Measurements from ENCODE around the gene CCDC186. TPM values are rescaled to one million over a fixed set of nuclear protein-coding genes. Genes with fewer than 3 reads are reported as not detected.

CCDC186 gene
- total and polyA plus RNA-seq, 2 of the 13 experiments (the other 11 are each of a cell fraction or from before 2014, with no cell fraction given) = 4.2 to 11.8 TPM

- H3K4me3 ChIP-seq (replicated peaks in 1 of 3; ENCODE audit: insufficient read depth in 1 of 3, low read depth in 2 of 3, low read length in 3 of 3) = no peak overlapping the region
- no peak overlapping the region for H3K27ac ChIP-seq (ENCODE audit: extremely low read length, insufficient read depth, low read length)
- DNase-seq (ENCODE audit: low spot score) = no peak
- WGBS (ENCODE audit: low lambda C conversion rate) = 57% methylated on average over 8 of the region's 8 CpGs
- no peaks in the 10 kb centered on the region for H4K20me1 ChIP-seq (ENCODE audit: insufficient read depth, low read length)
- H3K9ac ChIP-seq (ENCODE audit: insufficient read depth, low read depth, low read length) = no peak overlapping the region
- no TSS peak for BruUV-seq (replicated peaks)
- no peak for ATAC-seq
- no peaks in the 10 kb centered on the region for H3K4me1 ChIP-seq (ENCODE audit: insufficient read depth, low read length)
- no peak for FAIRE-seq
- peaks cover 0 to 4% of the 10 kb centered on the region in 2 experiments; a peak in 1 of 5 replicates for H3K27me3 ChIP-seq (ENCODE audit: control insufficient read depth in 1 of 2, insufficient read depth in 2 of 2, low read length in 2 of 2)
- no peaks in the 10 kb centered on the region for H3K36me3 ChIP-seq (replicated peaks in 1 of 2; ENCODE audit: control insufficient read depth in 1 of 2, insufficient read depth in 2 of 2, low read length in 2 of 2)
- H2AFZ ChIP-seq (ENCODE audit: low read length) = no peak overlapping the region
- ChIA-PET POLR2A (no interaction called here), CTCF (ENCODE audit: low intra/inter-chr PET ratio, low total read pairs) (no interaction called here)
- no peaks in the 10 kb centered on the region for H3K9me3 ChIP-seq (ENCODE audit: low read length)
- no peak for TF ChIP-seq ZNF597 (CRISPR knock-in tag; IDR thresholded peaks at IDR 0.05)
- no peak for TF ChIP-seq TBP (CRISPR knock-in tag; IDR thresholded peaks at IDR 0.05)
- no peak for TF ChIP-seq SAP130 (CRISPR knock-in tag; IDR thresholded peaks at IDR 0.05; ENCODE audit: low read depth)
- TF ChIP-seq, protein P1, sequence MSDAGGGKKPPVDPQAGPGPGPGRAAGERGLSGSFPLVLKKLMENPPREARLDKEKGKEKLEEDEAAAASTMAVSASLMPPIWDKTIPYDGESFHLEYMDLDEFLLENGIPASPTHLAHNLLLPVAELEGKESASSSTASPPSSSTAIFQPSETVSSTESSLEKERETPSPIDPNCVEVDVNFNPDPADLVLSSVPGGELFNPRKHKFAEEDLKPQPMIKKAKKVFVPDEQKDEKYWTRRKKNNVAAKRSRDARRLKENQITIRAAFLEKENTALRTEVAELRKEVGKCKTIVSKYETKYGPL (CRISPR knock-in tag; IDR thresholded peaks at IDR 0.05) = no peak
- TF ChIP-seq MTF2 (CRISPR knock-in tag; IDR thresholded peaks at IDR 0.05; ENCODE audit: borderline replicate concordance) = no peak
- TF ChIP-seq, protein P2, sequence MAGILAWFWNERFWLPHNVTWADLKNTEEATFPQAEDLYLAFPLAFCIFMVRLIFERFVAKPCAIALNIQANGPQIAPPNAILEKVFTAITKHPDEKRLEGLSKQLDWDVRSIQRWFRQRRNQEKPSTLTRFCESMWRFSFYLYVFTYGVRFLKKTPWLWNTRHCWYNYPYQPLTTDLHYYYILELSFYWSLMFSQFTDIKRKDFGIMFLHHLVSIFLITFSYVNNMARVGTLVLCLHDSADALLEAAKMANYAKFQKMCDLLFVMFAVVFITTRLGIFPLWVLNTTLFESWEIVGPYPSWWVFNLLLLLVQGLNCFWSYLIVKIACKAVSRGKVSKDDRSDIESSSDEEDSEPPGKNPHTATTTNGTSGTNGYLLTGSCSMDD (CRISPR knock-in tag; IDR thresholded peaks at IDR 0.05) = no peak
- no peak for TF ChIP-seq TSC22D2 (CRISPR knock-in tag; IDR thresholded peaks at IDR 0.05; ENCODE audit: borderline replicate concordance)
- TF ChIP-seq ZNF20 (CRISPR knock-in tag; IDR thresholded peaks at IDR 0.05) = no peak
- TF ChIP-seq TFE3 (CRISPR knock-in tag; IDR thresholded peaks at IDR 0.05) = no peak
- TF ChIP-seq THAP11 (CRISPR knock-in tag; IDR thresholded peaks at IDR 0.05) = no peak
- no peak for TF ChIP-seq ZNF652 (CRISPR knock-in tag; IDR thresholded peaks at IDR 0.05; ENCODE audit: borderline replicate concordance, low read depth)
- H3K79me2 ChIP-seq (ENCODE audit: insufficient read depth, low read length) = no peaks in the 10 kb centered on the region
- in situ Hi-C loops (cut with HindIII; ENCODE audit: extremely low pct_ligation_motif_present, low pct_unique_long_range_greater_than_20kb) = no loop called here
- no peak overlapping the region for H3K4me2 ChIP-seq (ENCODE audit: low read depth, low read length)
- intact Hi-C loops (cut with micrococcal nuclease; ENCODE audit: unreplicated experiment) = no loop called here
These were observed 15.7 kb upstream of the CCDC186 start for GRCh38 chr10:114189700-114190099.

All from HepG2 (cell line).